ENCODE data around the gene PRM1. TPM values are rescaled to one million over a fixed set of nuclear protein-coding genes. Genes with fewer than 3 reads are reported as not detected.

The PRM1 gene
- total RNA-seq, 1 experiment from 2014 or later: not detected

DNA sequence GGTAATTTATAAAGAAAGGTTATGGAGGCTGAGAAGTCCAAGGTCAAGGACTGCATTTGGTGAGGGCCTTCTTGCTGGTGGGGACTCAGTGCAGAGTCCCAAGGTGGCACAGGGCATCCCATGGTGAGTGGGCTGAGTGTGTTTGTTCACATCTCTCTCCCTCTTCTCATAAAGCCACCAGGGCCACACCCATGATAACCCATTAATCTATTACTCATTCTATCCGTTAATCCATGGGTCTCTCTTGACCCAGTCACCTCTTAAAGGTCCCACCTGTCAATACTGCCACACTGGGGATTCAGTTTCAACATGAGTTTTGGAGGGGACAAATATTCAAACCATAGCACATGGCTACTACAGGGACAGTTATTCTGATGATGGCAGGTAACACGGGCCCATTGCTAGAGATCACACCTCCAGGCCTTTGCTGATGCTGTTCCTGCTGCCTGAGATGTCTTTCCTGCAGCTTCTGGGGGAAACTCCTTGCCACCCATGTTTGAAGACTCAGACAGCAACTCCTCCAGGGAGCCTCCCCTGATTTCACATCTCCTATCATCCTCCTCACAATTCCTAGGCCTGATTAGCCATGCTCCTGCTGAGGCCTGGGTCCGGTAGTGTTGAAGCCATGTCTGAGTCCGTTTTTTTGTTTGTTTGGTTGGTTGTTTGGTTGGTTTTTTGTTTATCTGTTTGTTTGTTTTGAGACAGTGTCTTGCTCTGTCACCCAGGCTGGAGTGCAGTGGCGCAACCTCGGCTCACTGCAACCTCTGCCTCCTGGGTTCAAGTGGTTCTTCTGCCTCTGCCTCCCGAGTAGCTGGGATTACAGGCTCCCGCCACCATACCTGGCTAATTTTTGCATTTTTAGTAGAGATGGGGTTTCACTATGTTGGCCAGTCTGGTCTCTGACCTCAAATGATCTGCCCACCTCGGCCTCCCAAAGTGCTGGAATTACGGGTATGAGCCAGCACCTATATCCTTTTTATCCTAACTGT is 41.2 kb downstream of the PRM1 start:
- H3K4me1 Mint-ChIP-seq: peaks cover 4 to 5% of the 10 kb centered on the region in 2 experiments; a peak in 2 of 4 replicates
- no peak overlapping the region for H2BK20ac ChIP-seq (ENCODE audit: low read depth, low read length, poor library complexity, severe bottlenecking)

More for the DNA sequence above, 41.2 kb downstream of the PRM1 start:
- Histone ChIP-seq H3K4me1 (ENCODE audit: insufficient read depth, low read length) (no peaks in the 10 kb centered on the region), H3K9ac (ENCODE audit: extremely low read depth, insufficient read length, low read length) (no peak overlapping the region), H3K56ac (ENCODE audit: insufficient read length, low read depth, low read length) (no peak overlapping the region), H3K4me2 (ENCODE audit: insufficient read depth, insufficient read length, low read length) (no peak overlapping the region), H3K23me2 (ENCODE audit: insufficient read length, low read depth, low read length, poor library complexity, severe bottlenecking) (no peaks in the 10 kb centered on the region), H3K27me3 (ENCODE audit: insufficient read depth, low read length) (no peaks in the 10 kb centered on the region), H4K20me1 (ENCODE audit: control insufficient read depth, insufficient read depth, insufficient read length) (no peaks in the 10 kb centered on the region), H4K8ac (replicated peaks; ENCODE audit: insufficient read length, low read depth, low read length) (no peak overlapping the region), H2BK12ac (ENCODE audit: insufficient read length, low read depth, low read length) (no peak overlapping the region), H3K14ac (ENCODE audit: insufficient read depth, low read length) (no peak overlapping the region), H3K4ac (ENCODE audit: low read depth, low read length) (no peak overlapping the region), H3K9me3 (ENCODE audit: control insufficient read depth, low read depth, low read length) (no peaks in the 10 kb centered on the region), H3K23ac (ENCODE audit: insufficient read length, low read depth, low read length) (no peak overlapping the region), H3T11ph (ENCODE audit: low read length) (no peak overlapping the region), H2AK5ac (ENCODE audit: insufficient read length, low read length) (no peak overlapping the region), H4K91ac (ENCODE audit: insufficient read length, low read depth, low read length) (no peak overlapping the region), H2BK15ac (ENCODE audit: low read depth, low read length) (no peak overlapping the region), H4K5ac (ENCODE audit: insufficient read length, low read depth, low read length) (no peak overlapping the region), H3K18ac (ENCODE audit: insufficient read length, low read depth, low read length) (no peak overlapping the region), H2BK120ac (ENCODE audit: low read depth, low read length, poor library complexity, severe bottlenecking) (no peak overlapping the region), H2AFZ (ENCODE audit: low read length) (no peak overlapping the region), H3K79me1 (ENCODE audit: insufficient read depth, low read depth, low read length, poor library complexity, severe bottlenecking) (no peaks in the 10 kb centered on the region), H3K27ac (ENCODE audit: insufficient read length, low read depth, low read length) (no peak overlapping the region), H2BK5ac (ENCODE audit: insufficient read length, low read length) (no peak overlapping the region), H3K79me2 (ENCODE audit: insufficient read depth, low read length) (no peaks in the 10 kb centered on the region)
- H3K36me3 Mint-ChIP-seq (ENCODE audit: insufficient read depth in 1 of 3, low read depth in 3 of 3): no peaks in the 10 kb centered on the region
- no peaks in the 10 kb centered on the region for H3K9me3 Mint-ChIP-seq
- TF ChIP-seq, protein P1, sequence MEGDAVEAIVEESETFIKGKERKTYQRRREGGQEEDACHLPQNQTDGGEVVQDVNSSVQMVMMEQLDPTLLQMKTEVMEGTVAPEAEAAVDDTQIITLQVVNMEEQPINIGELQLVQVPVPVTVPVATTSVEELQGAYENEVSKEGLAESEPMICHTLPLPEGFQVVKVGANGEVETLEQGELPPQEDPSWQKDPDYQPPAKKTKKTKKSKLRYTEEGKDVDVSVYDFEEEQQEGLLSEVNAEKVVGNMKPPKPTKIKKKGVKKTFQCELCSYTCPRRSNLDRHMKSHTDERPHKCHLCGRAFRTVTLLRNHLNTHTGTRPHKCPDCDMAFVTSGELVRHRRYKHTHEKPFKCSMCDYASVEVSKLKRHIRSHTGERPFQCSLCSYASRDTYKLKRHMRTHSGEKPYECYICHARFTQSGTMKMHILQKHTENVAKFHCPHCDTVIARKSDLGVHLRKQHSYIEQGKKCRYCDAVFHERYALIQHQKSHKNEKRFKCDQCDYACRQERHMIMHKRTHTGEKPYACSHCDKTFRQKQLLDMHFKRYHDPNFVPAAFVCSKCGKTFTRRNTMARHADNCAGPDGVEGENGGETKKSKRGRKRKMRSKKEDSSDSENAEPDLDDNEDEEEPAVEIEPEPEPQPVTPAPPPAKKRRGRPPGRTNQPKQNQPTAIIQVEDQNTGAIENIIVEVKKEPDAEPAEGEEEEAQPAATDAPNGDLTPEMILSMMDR (conservative IDR thresholded peaks at IDR 0.05): no peak
- WGBS (ENCODE audit: extremely low coverage, insufficient read length, low lambda C conversion rate): no CpG with 5 or more reads among the region's 10 CpGs
- peaks cover under 1% of the 10 kb centered on the region; the same call in 1 of the 2 replicates for H3K27me3 Mint-ChIP-seq (ENCODE audit: low read depth)
- H3K27ac Mint-ChIP-seq: peak overlapping the region in 1 of 3 experiments; percentile 55; a peak in 4 of 7 replicates
- no peak overlapping the region; a peak in 1 of 5 replicates for H3K4me3 Mint-ChIP-seq
- no peak for DNase-seq

Data from H9 (cell line).